Skeletal muscle tissue (tissue), 4 donors: Measurements from ENCODE around the gene APELA. TPM values are rescaled to one million over a fixed set of nuclear protein-coding genes. Genes with fewer than 3 reads are reported as not detected.
"Not testable (repeated sequence)": the region's sequence is repeated elsewhere in the genome, so short reads cannot be mapped to it uniquely, and the experiment has no call there.

Source experiments
- H3K27ac ChIP-seq: one replicate; pipeline ENCODE4 v1.7.0; 2013; ENCODE audit warnings: mild to moderate bottlenecking, low read depth, low read length, inconsistent platforms
- H3K27me3 ChIP-seq, 3 donors: one replicate each; pipeline ENCODE4 v1.7.0; 2013; ENCODE audit warnings: low read length in 3 of 3; ENCODE audit not compliant: control insufficient read depth in 3 of 3, insufficient read depth in 3 of 3
- H3K36me3 ChIP-seq, 3 donors: one replicate each; pipeline ENCODE4 v1.7.0; 2013; ENCODE audit warnings: low read length in 3 of 3; ENCODE audit not compliant: control insufficient read depth in 3 of 3, insufficient read depth in 3 of 3
- H3K4me1 ChIP-seq, 3 donors: one replicate each; pipeline ENCODE4 v1.7.0; 2013; ENCODE audit warnings: low read length in 3 of 3, mild to moderate bottlenecking in 3 of 3; ENCODE audit not compliant: control insufficient read depth in 3 of 3, insufficient read depth in 3 of 3
- H3K4me3 ChIP-seq, 3 donors: one replicate each; pipeline ENCODE4 v1.7.0; 2013; ENCODE audit warnings: low read length in 3 of 3
- H3K9ac ChIP-seq, 3 donors: one replicate each; pipeline ENCODE4 v1.7.0; 2013; ENCODE audit warnings: low read length in 3 of 3, mild to moderate bottlenecking in 3 of 3, moderate library complexity in 2 of 3, low read depth in 1 of 3
- H3K9me3 ChIP-seq, 3 donors: one replicate each; pipeline ENCODE4 v1.7.0; 2013; ENCODE audit warnings: low read length in 3 of 3; ENCODE audit not compliant: control insufficient read depth in 3 of 3
- total RNA-seq: library from RNA; depleted of rRNA; stranded (reverse); fragments of >200 nt; gene quantifications from one replicate; pipeline ENCODE4 v1.2.3, GENCODE V29; 2014
- donor health status: Osteomylitis.

APELA gene
- total RNA-seq, 1 donor from 2014 or later: not detected

DNA sequence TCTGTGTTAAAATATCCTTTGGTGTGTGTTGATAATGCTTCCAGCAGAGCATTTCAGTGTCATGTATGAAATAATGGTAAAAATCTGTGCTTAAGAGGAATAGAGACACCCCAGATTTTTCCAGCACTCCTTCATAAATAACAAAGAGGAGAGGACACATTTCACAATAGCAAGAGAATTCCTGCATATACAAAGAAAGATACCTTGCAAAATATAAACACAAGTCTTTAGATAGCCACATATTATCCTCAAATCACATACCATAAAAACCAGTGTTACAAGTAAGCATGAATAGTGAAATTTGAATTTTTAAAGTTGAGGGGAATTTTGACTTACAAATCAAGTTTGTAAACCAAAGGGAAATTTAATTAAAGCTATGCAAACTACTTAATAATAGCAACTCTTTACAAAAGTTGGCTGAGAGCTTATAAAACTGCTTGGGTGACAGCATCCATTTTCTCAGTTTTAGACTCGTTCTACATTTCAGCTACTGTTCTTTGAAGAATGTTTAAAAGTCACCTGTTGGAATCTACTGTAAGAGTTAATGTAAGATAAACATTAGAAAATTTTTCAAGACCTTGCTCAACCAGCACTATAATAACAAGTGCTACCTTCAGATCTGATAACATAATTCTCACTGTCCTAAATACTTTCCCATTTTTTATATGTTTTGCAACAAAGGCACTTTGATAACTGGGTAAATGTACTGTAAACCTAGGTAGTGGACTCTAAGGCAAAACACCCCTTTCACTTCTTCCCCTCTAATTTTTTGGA lies 3.7 kb downstream of the APELA start:
- H3K9ac ChIP-seq: no peak overlapping the region
- H3K27ac ChIP-seq: no peak overlapping the region
- H3K27me3 ChIP-seq: no peaks in the 10 kb centered on the region
- no peaks in the 10 kb centered on the region for H3K9me3 ChIP-seq
- no peaks in the 10 kb centered on the region for H3K36me3 ChIP-seq
- H3K4me1 ChIP-seq: no peaks in the 10 kb centered on the region
- H3K4me3 ChIP-seq: no peak overlapping the region

DNA sequence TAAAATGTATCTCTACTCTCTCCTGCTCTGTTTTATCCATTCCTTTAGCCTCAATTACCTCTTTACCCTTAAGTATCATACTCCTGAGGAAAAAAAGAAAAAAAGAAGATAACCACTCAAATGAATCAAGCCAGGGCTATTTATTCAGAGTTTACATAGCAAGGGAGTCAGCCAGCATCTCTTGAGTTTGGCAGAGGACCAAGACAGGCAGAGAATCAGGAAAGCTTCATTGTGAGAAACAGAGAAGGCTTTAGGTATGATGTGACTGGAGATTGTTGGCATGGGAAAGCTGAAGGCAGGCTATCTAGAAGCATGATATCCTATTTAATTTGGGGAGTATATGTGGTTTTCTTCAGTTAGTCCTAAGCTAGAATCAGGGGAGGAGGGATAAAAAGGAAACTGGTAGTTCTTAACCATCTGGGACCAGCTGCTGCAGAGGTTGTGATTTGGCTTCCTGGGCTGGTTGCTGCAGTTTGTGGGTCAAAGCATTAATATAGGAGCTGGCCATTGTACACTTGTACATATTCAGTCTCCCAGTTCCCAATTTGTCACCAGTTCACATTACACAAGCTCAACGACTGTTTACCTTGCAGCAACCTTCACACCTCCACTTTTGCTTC lies 11.2 kb downstream of the APELA start:
- H3K4me3 ChIP-seq: no peak overlapping the region
- no peaks in the 10 kb centered on the region for H3K36me3 ChIP-seq
- H3K27ac ChIP-seq: no peak overlapping the region
- no peaks in the 10 kb centered on the region for H3K27me3 ChIP-seq
- H3K9me3 ChIP-seq: no peaks in the 10 kb centered on the region
- no peak overlapping the region for H3K9ac ChIP-seq
- no peaks in the 10 kb centered on the region for H3K4me1 ChIP-seq

DNA sequence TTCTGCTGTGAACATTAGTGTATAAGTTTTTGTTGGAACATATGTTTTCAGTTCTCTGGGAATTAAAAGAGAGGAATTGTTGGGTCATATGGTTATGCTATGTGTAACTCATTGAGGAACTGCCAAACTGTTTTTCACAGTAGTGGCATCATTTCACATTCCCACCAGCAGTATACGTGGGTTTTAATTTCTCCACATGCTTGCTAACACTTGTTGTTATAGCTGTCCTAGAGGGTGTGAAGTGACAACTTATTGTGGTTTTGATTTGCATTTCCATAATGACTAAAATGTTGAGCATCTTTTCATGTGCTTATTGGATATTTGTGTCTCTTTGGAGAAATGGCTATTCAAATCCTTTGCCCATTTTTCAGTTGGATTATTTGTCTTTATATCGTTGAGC lies 13.7 kb downstream of the APELA start:
- no peaks in the 10 kb centered on the region for H3K36me3 ChIP-seq
- no peaks in the 10 kb centered on the region for H3K9me3 ChIP-seq
- H3K4me3 ChIP-seq: no peak overlapping the region
- H3K27ac ChIP-seq: no peak overlapping the region
- no peaks in the 10 kb centered on the region for H3K27me3 ChIP-seq
- H3K4me1 ChIP-seq: no peaks in the 10 kb centered on the region
- H3K9ac ChIP-seq: no peak overlapping the region

DNA sequence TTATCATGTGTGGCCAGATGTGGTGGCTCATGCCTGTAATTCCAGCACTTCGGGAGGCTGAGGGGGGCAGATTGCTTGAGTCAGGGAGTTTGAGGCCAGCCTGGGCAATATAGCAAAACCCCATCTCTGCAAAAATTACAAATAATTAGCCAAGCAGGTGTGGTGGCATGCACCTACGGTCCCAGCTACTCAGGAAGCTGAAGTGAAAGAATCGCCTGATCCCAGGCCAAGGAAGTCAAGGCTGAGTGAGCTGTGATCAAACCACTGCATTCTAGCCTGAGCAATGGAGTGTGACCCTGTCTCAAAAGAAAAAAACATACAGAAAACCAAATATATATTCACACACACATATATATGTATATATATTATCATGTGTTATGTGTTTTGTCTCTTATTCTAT lies 15.0 kb downstream of the APELA start:
- H3K9ac ChIP-seq: no peak overlapping the region
- H3K36me3 ChIP-seq: no peaks in the 10 kb centered on the region
- H3K4me3 ChIP-seq: no peak overlapping the region
- no peaks in the 10 kb centered on the region for H3K4me1 ChIP-seq
- H3K27me3 ChIP-seq: no peaks in the 10 kb centered on the region
- H3K9me3 ChIP-seq: no peaks in the 10 kb centered on the region
- H3K27ac ChIP-seq: no peak overlapping the region

DNA sequence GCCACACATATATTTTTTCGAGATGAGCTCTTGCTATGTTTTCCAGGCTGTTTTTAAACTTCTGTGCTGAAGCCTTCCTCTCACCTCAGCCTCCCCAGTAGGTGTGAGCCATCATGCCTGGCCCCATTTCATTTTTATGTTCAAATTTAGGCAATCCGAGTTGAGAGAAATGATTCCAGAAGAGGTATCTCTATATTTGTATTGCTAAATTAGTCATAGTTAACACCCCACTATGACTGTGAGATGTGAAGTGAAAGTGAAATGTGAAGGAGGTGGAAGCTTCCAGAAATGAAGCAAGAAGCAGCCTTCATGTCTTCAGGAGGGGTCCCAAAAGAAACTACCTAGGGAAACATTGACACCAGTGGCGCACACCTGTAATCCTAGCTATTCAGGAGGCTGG lies 17.7 kb downstream of the APELA start:
- Histone ChIP-seq H3K36me3 (no peaks in the 10 kb centered on the region), H3K9me3 (no peaks in the 10 kb centered on the region), H3K9ac (no peak overlapping the region), H3K4me3 (no peak overlapping the region), H3K27me3 (no peaks in the 10 kb centered on the region), H3K4me1 (no peaks in the 10 kb centered on the region), H3K27ac (no peak overlapping the region)

DNA sequence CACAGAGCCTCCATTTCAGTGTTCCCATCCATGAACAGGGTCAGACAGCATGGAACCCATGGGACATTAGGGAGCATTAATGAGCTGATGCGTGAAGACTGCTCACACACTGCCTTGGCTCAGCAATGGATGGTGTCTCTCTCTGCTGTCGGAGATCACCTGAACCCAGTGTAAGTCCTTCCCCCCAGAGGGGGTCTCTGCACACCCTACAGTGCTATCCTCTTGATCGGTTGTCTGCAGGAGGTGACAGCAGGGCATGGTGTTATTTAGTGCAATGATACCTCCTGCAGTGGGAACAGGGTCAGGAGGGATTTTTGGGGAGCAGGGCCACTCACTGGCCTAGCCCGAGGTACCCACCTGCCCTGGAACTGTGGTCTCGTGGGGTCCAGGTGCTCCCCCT lies 25.6 kb downstream of the APELA start:
- no peaks in the 10 kb centered on the region for H3K9me3 ChIP-seq
- H3K27me3 ChIP-seq: no peaks in the 10 kb centered on the region
- no peaks in the 10 kb centered on the region for H3K4me1 ChIP-seq
- H3K27ac ChIP-seq: no peak overlapping the region
- no peaks in the 10 kb centered on the region for H3K36me3 ChIP-seq
- no peak overlapping the region for H3K9ac ChIP-seq
- H3K4me3 ChIP-seq: no peak overlapping the region

DNA sequence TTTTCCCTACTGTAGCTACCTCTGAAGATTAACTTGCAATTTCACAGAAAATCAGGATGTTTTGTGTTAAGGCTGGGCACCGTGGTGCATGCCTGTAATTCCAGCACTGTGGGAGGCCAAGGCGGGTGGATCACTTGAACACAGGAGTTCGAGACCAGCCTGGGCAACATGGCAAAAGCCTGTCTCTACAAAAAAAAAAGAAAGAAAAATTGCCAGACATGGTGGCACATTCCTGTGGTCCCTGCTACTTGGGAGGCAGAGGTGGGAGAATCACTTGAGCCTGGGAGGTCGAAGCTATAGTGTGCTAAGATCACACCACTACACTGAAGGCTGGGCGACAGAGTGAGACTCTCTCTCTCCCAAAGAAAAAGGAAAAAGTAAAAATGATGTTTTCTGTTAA lies 27.4 kb downstream of the APELA start:
- H3K9me3 ChIP-seq: no peaks in the 10 kb centered on the region
- H3K36me3 ChIP-seq: no peaks in the 10 kb centered on the region
- H3K27ac ChIP-seq: no peak overlapping the region
- H3K27me3 ChIP-seq: no peaks in the 10 kb centered on the region
- H3K4me1 ChIP-seq: no peaks in the 10 kb centered on the region
- H3K4me3 ChIP-seq: no peak overlapping the region
- H3K9ac ChIP-seq: no peak overlapping the region

DNA sequence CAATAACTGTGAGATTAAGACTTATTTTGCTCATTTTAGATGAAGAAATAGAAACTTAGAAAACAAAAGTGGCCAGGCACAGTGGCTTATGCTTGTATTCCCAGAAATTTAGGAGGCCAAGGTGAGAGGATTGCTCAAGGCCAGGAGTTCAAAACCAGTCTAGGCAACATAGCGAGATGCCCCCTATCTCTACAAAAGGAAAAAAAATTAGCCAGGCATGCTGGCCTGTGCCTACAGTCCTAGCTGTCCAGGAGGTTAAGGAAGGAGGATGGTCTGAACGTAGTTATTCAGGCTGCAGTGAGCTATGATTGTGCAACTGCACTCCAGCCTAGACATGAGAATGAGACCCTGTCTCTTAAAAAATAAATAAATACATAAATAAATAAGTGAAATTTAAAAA lies 28.0 kb downstream of the APELA start:
- H3K4me1 ChIP-seq: no peaks in the 10 kb centered on the region
- H3K4me3 ChIP-seq: no peak overlapping the region
- no peak overlapping the region for H3K9ac ChIP-seq
- no peaks in the 10 kb centered on the region for H3K36me3 ChIP-seq
- H3K9me3 ChIP-seq: no peaks in the 10 kb centered on the region
- no peak overlapping the region for H3K27ac ChIP-seq
- H3K27me3 ChIP-seq: no peaks in the 10 kb centered on the region

DNA sequence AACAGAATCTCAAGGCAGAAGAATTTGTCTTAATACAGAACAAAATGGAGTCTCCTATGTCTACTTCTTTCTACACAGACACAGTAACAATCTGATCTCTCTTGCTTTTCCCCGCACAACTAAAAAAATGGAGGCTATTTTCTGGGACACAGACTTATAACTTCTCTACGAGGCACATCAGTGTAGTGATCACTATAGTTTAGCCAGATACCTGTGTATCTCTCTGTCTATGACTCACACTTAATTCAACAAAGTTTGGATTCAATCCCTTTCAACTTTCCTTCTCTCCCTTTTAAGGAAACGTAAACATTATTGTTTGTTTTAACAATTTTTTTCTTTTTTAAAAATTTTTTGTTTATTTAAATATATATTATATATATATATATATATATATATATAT lies 29.4 kb downstream of the APELA start:
- H3K36me3 ChIP-seq: no peaks in the 10 kb centered on the region

DNA sequence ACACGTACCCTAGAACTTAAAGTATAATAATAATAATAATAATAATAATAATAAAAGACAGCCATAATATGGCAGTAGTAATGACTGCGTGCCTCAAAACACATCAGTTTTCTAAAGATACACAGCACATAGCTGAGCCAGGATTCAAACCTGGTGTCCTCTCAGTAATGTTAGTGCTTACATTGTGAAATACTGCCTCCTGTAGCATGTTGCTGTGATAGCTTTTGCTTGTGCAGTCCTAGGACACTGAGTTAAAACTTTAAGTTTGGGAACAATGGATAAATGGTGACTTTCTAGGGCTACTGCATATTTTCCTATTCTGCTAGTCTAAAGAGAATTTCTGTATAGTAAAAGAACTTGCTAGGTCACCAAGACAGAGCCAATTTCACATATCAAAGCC lies 36.5 kb downstream of the APELA start:
- not testable (repeated sequence) for H3K4me3 ChIP-seq, H3K9me3 ChIP-seq, H3K27me3 ChIP-seq, H3K36me3 ChIP-seq, H3K4me1 ChIP-seq, H3K9ac ChIP-seq, H3K27ac ChIP-seq

More for the DNA sequence above, 29.4 kb downstream of the APELA start:
- H3K9ac ChIP-seq: no peak overlapping the region
- H3K4me3 ChIP-seq: no peak overlapping the region
- H3K27me3 ChIP-seq: no peaks in the 10 kb centered on the region
- H3K4me1 ChIP-seq: no peaks in the 10 kb centered on the region
- no peak overlapping the region for H3K27ac ChIP-seq
- H3K9me3 ChIP-seq: no peaks in the 10 kb centered on the region
